A549 (cell line): ENCODE data around the gene ASGR1. TPM values are rescaled to one million over a fixed set of nuclear protein-coding genes. Genes with fewer than 3 reads are reported as not detected.
A peak's percentile ranks its signal among the peaks of the same experiment; 100 is the strongest.

ENCODE experiments used
- ATAC-seq, 2 experiments: fragments of 200-7000 bp in 1 of 2; fragments of >200 bp in 1 of 2; cut with Nextera tagmentation in 1 of 2; cut with Tn5 transposase in 1 of 2; 3 replicates each; pipeline versions ENCODE4 v1.8.0 to v1.9.1; 2018 to 2020; ENCODE audit warnings: mild to moderate bottlenecking in 1 of 2, moderate library complexity in 1 of 2
- CTCF ChIA-PET: fragments of 300-600 bp; sonication (Branson Sonifier 250); formaldehyde crosslinking; extraction: SDS; loops from one replicate; lab custom pipeline; 2021; ENCODE audit warnings: antibody characterized with exemption, inconsistent platforms; lab: Yijun Ruan, JAX
- POLR2A ChIA-PET: fragments of 350-600 bp; formaldehyde crosslinking; extraction: SDS; loops from one replicate; lab custom pipeline; 2021; ENCODE audit warnings: antibody characterized with exemption, inconsistent platforms; lab: Yijun Ruan, JAX
- DNase-seq, 2 experiments: peaks; one replicate each; pipeline versions ENCODE4 v3.0.0 to v3.0.0-alpha.2; 2011 to 2016; ENCODE audit warnings: low read depth in 1 of 2, low spot score in 1 of 2
- FAIRE-seq: peaks from 2 replicates; lab custom pipeline; 2011; peaks lifted over from hg19 to GRCh38; lab: Jason Lieb, UNC
- H3K27ac ChIP-seq, 2 experiments: fragments of >200 bp; sonication (Bioruptor Twin); formaldehyde crosslinking; 3 replicates each; pipeline ENCODE4 v1.5.1; 2016 to 2017
- H3K4me1 ChIP-seq: fragments of >200 bp; sonication (Bioruptor Twin); formaldehyde crosslinking; 3 replicates; pipeline ENCODE4 v1.6.1; 2016
- H3K4me2 ChIP-seq: fragments of >200 bp; sonication (Bioruptor Twin); formaldehyde crosslinking; 3 replicates; pipeline ENCODE4 v1.6.1; 2016
- H3K4me3 ChIP-seq: fragments of >200 bp; sonication (Bioruptor Twin); formaldehyde crosslinking; 3 replicates; pipeline ENCODE4 v1.5.1; 2016
- H3K9me3 ChIP-seq: fragments of >200 bp; sonication (Bioruptor Twin); formaldehyde crosslinking; 3 replicates; pipeline ENCODE4 v1.6.1; 2016
- CHD2 ChIP-seq: fragments of 150-350 bp; IDR thresholded peaks from 2 replicates; pipeline ENCODE4 v1.6.1; 2014; ENCODE audit warnings: low read length; ENCODE audit not compliant: partially characterized antibody
- CHD4 ChIP-seq: fragments of 200-600 bp; sonication (generic); IDR thresholded peaks from 2 replicates; pipeline ENCODE4 v1.6.1; 2016; ENCODE audit warnings: antibody characterized with exemption, mild to moderate bottlenecking, borderline replicate concordance
- EHF ChIP-seq: fragments of 250-450 bp; sonication (Bioruptor Pico); IDR thresholded peaks from 2 replicates; pipeline ENCODE4 v1.5.0; 2020; ENCODE audit warnings: mild to moderate bottlenecking
- FOXS1 ChIP-seq: fragments of 250-450 bp; sonication (Bioruptor Pico); IDR thresholded peaks from 2 replicates; pipeline ENCODE4 v1.5.0; 2020; ENCODE audit warnings: mild to moderate bottlenecking, moderate library complexity
- JUN ChIP-seq, 2 experiments: fragments of >200 bp; sonication (Bioruptor Twin); formaldehyde crosslinking; IDR thresholded peaks; 2 replicates in 1 of 2; 3 replicates in 1 of 2; pipeline ENCODE4 v1.6.1; 2016 to 2017
- JUNB ChIP-seq: fragments of >200 bp; sonication (Bioruptor Twin); formaldehyde crosslinking; IDR thresholded peaks from 2 replicates; pipeline ENCODE4 v1.6.1; 2016
- KDM5A ChIP-seq: fragments of 200-600 bp; sonication (generic); IDR thresholded peaks from 2 replicates; pipeline ENCODE4 v1.6.1; 2016; ENCODE audit warnings: antibody characterized with exemption, mild to moderate bottlenecking
- PHF8 ChIP-seq: fragments of 200-600 bp; sonication (generic); IDR thresholded peaks from 2 replicates; pipeline ENCODE4 v1.6.1; 2016; ENCODE audit warnings: low read depth, mild to moderate bottlenecking, antibody characterized with exemption, moderate library complexity, borderline replicate concordance
- POLR2A ChIP-seq: IDR thresholded peaks from 2 replicates; pipeline ENCODE4 v1.6.1; 2012; ENCODE audit warnings: mild to moderate bottlenecking, low read length
- POLR2AphosphoS2 ChIP-seq: conservative IDR thresholded peaks from 2 replicates; pipeline ENCODE4 v1.6.1; 2012; ENCODE audit warnings: low read length, improper control_type of control experiment, inconsistent platforms
- TFCP2L1 ChIP-seq: fragments of 250-450 bp; sonication (Bioruptor Pico); IDR thresholded peaks from 2 replicates; pipeline ENCODE4 v1.5.0; 2021; ENCODE audit warnings: mild to moderate bottlenecking
- ZC3H11A ChIP-seq: fragments of 450-650 bp; IDR thresholded peaks from 2 replicates; pipeline ENCODE4 v1.6.1; 2014; ENCODE audit warnings: antibody characterized with exemption, mild to moderate bottlenecking
- ZSCAN20 ChIP-seq: fragments of 250-450 bp; sonication (Bioruptor Pico); IDR thresholded peaks from 2 replicates; pipeline ENCODE4 v1.8.0; 2022; ENCODE audit warnings: mild to moderate bottlenecking, moderate library complexity
- WGBS: methylation state at CpG from one replicate; pipeline ENCODE4 v1.1.6; 2017; ENCODE audit errors: missing lambda C conversion rate; 5-methylcytosine and 5-hydroxymethylcytosine counted together
- polyA plus RNA-seq, 4 experiments: library from polyadenylated mRNA; depleted of rRNA in 3 of 4; stranded (reverse); fragments of >200 nt; fragmentation: RNase III in 1 of 4; extraction: RNeasy Plus Mini Kit Qiagen cat#74134 plus additional on column Dnase treatment in 1 of 4; gene quantifications; 2 replicates in 3 of 4; 3 replicates in 1 of 4; pipeline ENCODE4 v1.2.3, GENCODE V29; 2011 to 2017
- TF ChIP-seq, protein P1 (sequence below): IDR thresholded peaks from 2 replicates; pipeline ENCODE4 v1.6.1; 2012
- TF ChIP-seq, protein P2 (sequence below): fragments of 250-450 bp; sonication (Bioruptor Pico); IDR thresholded peaks from 2 replicates; pipeline ENCODE4 v1.5.0; 2021; ENCODE audit warnings: mild to moderate bottlenecking, moderate library complexity, borderline replicate concordance
- TF ChIP-seq, protein P3 (sequence below): fragments of >200 bp; sonication (Bioruptor Twin); formaldehyde crosslinking; IDR thresholded peaks from 3 replicates; pipeline ENCODE4 v1.6.1; 2016

Gene ASGR1
- polyA plus RNA-seq, 2 of the 4 experiments (the other 2 are of a cell fraction): 1.6 to 2.6 TPM

DNA sequence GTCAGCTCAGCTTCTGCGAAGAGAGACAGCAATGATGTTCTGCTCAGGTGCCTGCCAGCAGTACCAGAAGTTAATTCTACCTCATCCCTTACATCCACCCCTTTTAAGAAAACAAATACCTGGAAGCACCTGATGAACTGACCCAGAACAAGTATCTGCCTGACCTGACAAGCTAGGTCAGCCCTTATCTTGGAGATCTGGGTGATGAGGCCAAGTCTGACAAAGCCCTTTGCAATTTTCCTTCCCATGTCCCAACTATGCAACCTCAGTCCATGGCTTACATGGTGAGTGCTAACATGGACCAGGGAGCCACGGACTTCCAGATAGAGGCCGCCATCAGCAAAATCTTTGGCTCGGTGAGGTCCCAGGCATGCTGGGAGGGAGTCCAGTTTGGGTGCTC, 44.2 kb upstream of the ASGR1 start:
- H3K9me3 ChIP-seq: no peaks in the 10 kb centered on the region
- WGBS: 93% methylated on average over 4 of the region's 4 CpGs
- FAIRE-seq: no peak
- CTCF ChIA-PET: interaction anchor here (0.6 to 10.0 kb wide), 7 partner anchors 9 to 178 kb away, joined by 3 to 169 read pairs (median 8); partner anchors contain the start of genes DVL2, GABARAP and PHF23
- no peak overlapping the region for H3K4me2 ChIP-seq
- TF ChIP-seq, protein P1, sequence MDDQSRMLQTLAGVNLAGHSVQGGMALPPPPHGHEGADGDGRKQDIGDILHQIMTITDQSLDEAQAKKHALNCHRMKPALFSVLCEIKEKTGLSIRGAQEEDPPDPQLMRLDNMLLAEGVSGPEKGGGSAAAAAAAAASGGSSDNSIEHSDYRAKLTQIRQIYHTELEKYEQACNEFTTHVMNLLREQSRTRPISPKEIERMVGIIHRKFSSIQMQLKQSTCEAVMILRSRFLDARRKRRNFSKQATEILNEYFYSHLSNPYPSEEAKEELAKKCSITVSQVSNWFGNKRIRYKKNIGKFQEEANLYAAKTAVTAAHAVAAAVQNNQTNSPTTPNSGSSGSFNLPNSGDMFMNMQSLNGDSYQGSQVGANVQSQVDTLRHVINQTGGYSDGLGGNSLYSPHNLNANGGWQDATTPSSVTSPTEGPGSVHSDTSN: no peak
- no peak for TF ChIP-seq POLR2AphosphoS2
- no peak for TF ChIP-seq EHF (CRISPR knock-in tag)
- no peak for TF ChIP-seq CHD4
- TF ChIP-seq TFCP2L1: no peak
- no peak for TF ChIP-seq CHD2
- no peak for TF ChIP-seq JUNB
- no peak for TF ChIP-seq ZSCAN20 (CRISPR knock-in tag)
- peaks cover 26% of the 10 kb centered on the region for H3K4me1 ChIP-seq
- ATAC-seq: no peak
- DNase-seq: no peak
- no peak overlapping the region for H3K27ac ChIP-seq
- POLR2A ChIA-PET: interaction anchor here (0.8 to 1.8 kb wide), 4 partner anchors 8 to 73 kb away, joined by 3 read pairs; partner anchors contain the start of genes DVL2 and PHF23
- H3K4me3 ChIP-seq: no peak overlapping the region

DNA sequence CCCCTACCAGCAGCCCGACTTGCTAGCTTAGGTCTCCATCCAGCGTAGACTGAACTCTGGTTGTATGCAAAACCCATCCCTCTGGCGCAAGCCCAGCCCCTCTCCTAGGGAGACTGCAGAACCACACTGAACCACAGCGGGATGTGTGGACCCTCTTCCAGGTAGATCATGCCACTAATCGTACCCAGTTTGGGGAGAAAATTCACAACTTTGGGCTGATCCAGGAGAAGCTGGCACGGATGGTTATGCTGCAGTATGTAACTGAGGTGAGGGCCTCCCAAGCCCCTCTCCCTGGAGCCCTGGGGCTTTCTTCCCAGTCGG, 43.8 kb upstream of the ASGR1 start:
- DNase-seq (no peak), ATAC-seq (no peak), FAIRE-seq (no peak)
- TF ChIP-seq POLR2A (peak; percentile 11; the same call in 1 of the 2 replicates), JUN (IDR thresholded peaks at IDR 0.05) (0 out of 5 replicates have a peak, but pooled peaks of 1 of the 2 experiments have one; percentile 1), ZC3H11A (no peak), KDM5A (no peak)
- TF ChIP-seq, protein P2, sequence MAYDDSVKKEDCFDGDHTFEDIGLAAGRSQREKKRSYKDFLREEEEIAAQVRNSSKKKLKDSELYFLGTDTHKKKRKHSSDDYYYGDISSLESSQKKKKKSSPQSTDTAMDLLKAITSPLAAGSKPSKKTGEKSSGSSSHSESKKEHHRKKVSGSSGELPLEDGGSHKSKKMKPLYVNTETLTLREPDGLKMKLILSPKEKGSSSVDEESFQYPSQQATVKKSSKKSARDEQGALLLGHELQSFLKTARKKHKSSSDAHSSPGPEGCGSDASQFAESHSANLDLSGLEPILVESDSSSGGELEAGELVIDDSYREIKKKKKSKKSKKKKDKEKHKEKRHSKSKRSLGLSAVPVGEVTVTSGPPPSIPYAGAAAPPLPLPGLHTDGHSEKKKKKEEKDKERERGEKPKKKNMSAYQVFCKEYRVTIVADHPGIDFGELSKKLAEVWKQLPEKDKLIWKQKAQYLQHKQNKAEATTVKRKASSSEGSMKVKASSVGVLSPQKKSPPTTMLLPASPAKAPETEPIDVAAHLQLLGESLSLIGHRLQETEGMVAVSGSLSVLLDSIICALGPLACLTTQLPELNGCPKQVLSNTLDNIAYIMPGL (CRISPR knock-in tag): no peak
- TF ChIP-seq, protein P3, sequence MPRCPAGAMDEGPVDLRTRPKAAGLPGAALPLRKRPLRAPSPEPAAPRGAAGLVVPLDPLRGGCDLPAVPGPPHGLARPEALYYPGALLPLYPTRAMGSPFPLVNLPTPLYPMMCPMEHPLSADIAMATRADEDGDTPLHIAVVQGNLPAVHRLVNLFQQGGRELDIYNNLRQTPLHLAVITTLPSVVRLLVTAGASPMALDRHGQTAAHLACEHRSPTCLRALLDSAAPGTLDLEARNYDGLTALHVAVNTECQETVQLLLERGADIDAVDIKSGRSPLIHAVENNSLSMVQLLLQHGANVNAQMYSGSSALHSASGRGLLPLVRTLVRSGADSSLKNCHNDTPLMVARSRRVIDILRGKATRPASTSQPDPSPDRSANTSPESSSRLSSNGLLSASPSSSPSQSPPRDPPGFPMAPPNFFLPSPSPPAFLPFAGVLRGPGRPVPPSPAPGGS: peak; percentile 34; the same call in 1 of the 3 replicates
- TF ChIP-seq, protein P1: peak; percentile 47; the same call in 1 of the 2 replicates
- H3K9me3 ChIP-seq: no peaks in the 10 kb centered on the region
- H3K4me3 ChIP-seq: no peak overlapping the region
- peaks cover 26% of the 10 kb centered on the region for H3K4me1 ChIP-seq
- POLR2A ChIA-PET: interaction anchor here (0.8 to 1.8 kb wide), 3 partner anchors 8 to 17 kb away, joined by 3 read pairs; partner anchors contain the start of genes DVL2 and PHF23
- WGBS: 87% methylated on average over 7 of the region's 7 CpGs
- H3K4me2 ChIP-seq: no peak overlapping the region
- CTCF ChIA-PET: interaction anchor here (0.6 to 10.0 kb wide), 5 partner anchors 8 to 177 kb away, joined by 3 to 169 read pairs (median 15); partner anchors contain the start of genes DVL2, GABARAP and PHF23
- H3K27ac ChIP-seq: no peak overlapping the region

DNA sequence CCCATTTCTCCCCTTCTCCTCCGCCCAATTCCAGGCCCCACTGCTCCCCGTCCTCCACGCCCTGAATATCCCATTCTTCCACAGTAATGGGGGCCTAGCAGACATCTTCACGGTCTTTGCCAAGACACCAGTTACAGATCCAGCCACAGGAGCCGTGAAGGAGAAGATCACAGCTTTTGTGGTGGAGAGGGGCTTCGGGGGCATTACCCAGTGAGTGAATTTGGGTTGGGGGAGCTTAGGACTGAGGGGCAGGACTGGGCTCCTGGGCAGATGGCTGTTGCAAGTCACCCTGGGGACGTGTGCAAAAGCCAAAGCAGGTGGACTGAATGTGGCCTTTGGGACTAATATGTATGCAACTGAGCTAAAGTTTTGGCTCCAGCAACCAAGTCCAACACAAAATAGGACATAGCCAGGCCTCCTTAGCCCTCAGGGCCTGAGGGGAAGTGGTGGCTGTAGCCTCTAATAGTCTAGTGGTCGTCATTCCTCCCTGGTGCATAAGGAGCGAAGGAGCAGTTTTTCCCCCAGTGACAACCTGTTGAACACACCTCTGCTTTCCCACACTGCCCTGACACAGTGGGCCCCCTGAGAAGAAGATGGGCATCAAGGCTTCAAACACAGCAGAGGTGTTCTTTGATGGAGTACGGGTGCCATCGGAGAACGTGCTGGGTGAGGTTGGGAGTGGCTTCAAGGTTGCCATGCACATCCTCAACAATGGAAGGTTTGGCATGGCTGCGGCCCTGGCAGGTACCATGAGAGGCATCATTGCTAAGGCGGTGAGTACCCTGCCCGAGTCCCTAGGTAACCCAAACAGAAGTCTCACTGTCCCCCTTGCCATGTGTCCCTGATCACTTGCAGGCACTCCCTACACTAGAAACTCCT, 43.2 kb upstream of the ASGR1 start:
- Histone ChIP-seq H3K4me2 (no peak overlapping the region), H3K4me1 (peaks cover 30% of the 10 kb centered on the region), H3K4me3 (no peak overlapping the region), H3K27ac (no peak overlapping the region), H3K9me3 (no peaks in the 10 kb centered on the region)
- ATAC-seq: no peak
- TF ChIP-seq POLR2A: 0 out of 2 replicates have a peak, but pooled peaks have one; percentile 4
- TF ChIP-seq JUN (IDR thresholded peaks at IDR 0.05): peak; percentile 19 to 37; a peak in 2 of 5 replicates
- no peak for TF ChIP-seq FOXS1 (CRISPR knock-in tag)
- no peak for TF ChIP-seq PHF8
- peak; percentile 67; the same call in 1 of the 2 replicates for TF ChIP-seq POLR2AphosphoS2
- ChIA-PET CTCF (interaction anchor here (1.0 to 10.0 kb wide), 8 partner anchors 15 to 177 kb away, joined by 3 to 169 read pairs (median 6); partner anchors contain the start of genes DVL2, GABARAP and PHF23), POLR2A (interaction anchor here (0.8 to 0.9 kb wide), 2 partner anchors 12 to 16 kb away, joined by 3 read pairs; partner anchors contain the start of gene DVL2)
- 88% methylated on average over 15 of the region's 15 CpGs for WGBS
- no peak for DNase-seq
- no peak for FAIRE-seq
